ENCODE data around the gene IL19.

IL19 gene

GRCh38 chr1:206779638-206780037 is 9.1 kb downstream of the IL19 start:
- Mint-ChIP-seq H3K27ac (no peak overlapping the region), H3K4me1 (peaks cover 33% of the 10 kb centered on the region), H3K36me3 (peaks cover 7% of the 10 kb centered on the region), H3K4me3 (no peak overlapping the region), H3K9me3 (no peaks in the 10 kb centered on the region)
- DNase-seq (ENCODE audit: low spot score in 2 of 2) (no peak), ATAC-seq (no peak)

GRCh38 chr1:206782448-206782847 is 11.9 kb downstream of the IL19 start:
- peak; percentile 33 for ATAC-seq
- Mint-ChIP-seq H3K36me3 (peaks cover 22% of the 10 kb centered on the region), H3K27ac (no peak overlapping the region), H3K4me3 (peak overlapping the region; percentile 5), H3K9me3 (no peaks in the 10 kb centered on the region), H3K4me1 (peaks cover 59% of the 10 kb centered on the region)
- DNase-seq (ENCODE audit: low spot score in 2 of 2), result no peak

GRCh38 chr1:206783506-206783905 is 12.9 kb downstream of the IL19 start:
- DNase-seq (ENCODE audit: low spot score in 2 of 2) (no peak), ATAC-seq (no peak)
- Mint-ChIP-seq H3K36me3 (peaks cover 22% of the 10 kb centered on the region), H3K4me1 (peaks cover 68% of the 10 kb centered on the region), H3K4me3 (no peak overlapping the region), H3K27ac (no peak overlapping the region), H3K9me3 (no peaks in the 10 kb centered on the region)

GRCh38 chr1:206784471-206784903 is 13.9 kb downstream of the IL19 start:
- H3K9me3 Mint-ChIP-seq, result no peaks in the 10 kb centered on the region
- DNase-seq (ENCODE audit: low spot score in 2 of 2) (peak; percentile 55 to 90), ATAC-seq (peak; percentile 83)
- peak overlapping the region; percentile 67 for H3K4me3 Mint-ChIP-seq
- H3K27ac Mint-ChIP-seq, result peak overlapping the region; percentile 85
- peaks cover 22% of the 10 kb centered on the region for H3K36me3 Mint-ChIP-seq
- H3K4me1 Mint-ChIP-seq, result peaks cover 68% of the 10 kb centered on the region

GRCh38 chr1:206785182-206785765 is 14.7 kb downstream of the IL19 start:
- H3K36me3 Mint-ChIP-seq, result peaks cover 22% of the 10 kb centered on the region
- ATAC-seq (no peak), DNase-seq (ENCODE audit: low spot score in 2 of 2) (no peak)
- no peaks in the 10 kb centered on the region for H3K9me3 Mint-ChIP-seq
- H3K4me3 Mint-ChIP-seq, result peak overlapping the region; percentile 67
- peak overlapping the region; percentile 85 for H3K27ac Mint-ChIP-seq
- H3K4me1 Mint-ChIP-seq, result peaks cover 72% of the 10 kb centered on the region

GRCh38 chr1:206786212-206786886 is 15.8 kb downstream of the IL19 start:
- ATAC-seq (peak; percentile 87), DNase-seq (ENCODE audit: low spot score in 2 of 2) (peak in 1 of 2 donors; percentile 74)
- Mint-ChIP-seq H3K4me1 (peaks cover 80% of the 10 kb centered on the region), H3K27ac (no peak overlapping the region), H3K4me3 (peak overlapping the region; percentile 67), H3K9me3 (no peaks in the 10 kb centered on the region), H3K36me3 (peaks cover 22% of the 10 kb centered on the region)

- H3K27ac Mint-ChIP-seq, result no peak overlapping the region
- no peaks in the 10 kb centered on the region for H3K9me3 Mint-ChIP-seq
- H3K4me1 Mint-ChIP-seq, result peaks cover 80% of the 10 kb centered on the region
- peaks cover 26% of the 10 kb centered on the region for H3K36me3 Mint-ChIP-seq
- no peak overlapping the region for H3K4me3 Mint-ChIP-seq
- no peak for ATAC-seq
- no peak for DNase-seq (ENCODE audit: low spot score in 2 of 2)
These were observed 17.3 kb downstream of the IL19 start for GRCh38 chr1:206787891-206788290.

- DNase-seq (ENCODE audit: low spot score in 2 of 2) (no peak), ATAC-seq (no peak)
- Mint-ChIP-seq H3K9me3 (no peaks in the 10 kb centered on the region), H3K27ac (no peak overlapping the region), H3K4me1 (peaks cover 78% of the 10 kb centered on the region), H3K36me3 (peaks cover 26% of the 10 kb centered on the region), H3K4me3 (no peak overlapping the region)
These were observed 18.0 kb downstream of the IL19 start for GRCh38 chr1:206788487-206789050.

GRCh38 chr1:206790502-206791250 is 20.1 kb downstream of the IL19 start:
- Mint-ChIP-seq H3K27ac (no peak overlapping the region), H3K36me3 (peaks cover 12% of the 10 kb centered on the region), H3K9me3 (no peaks in the 10 kb centered on the region), H3K4me1 (peaks cover 71% of the 10 kb centered on the region), H3K4me3 (no peak overlapping the region)
- DNase-seq (ENCODE audit: low spot score in 2 of 2), result no peak
- ATAC-seq, result no peak

- peaks cover 4% of the 10 kb centered on the region for H3K36me3 Mint-ChIP-seq
- ATAC-seq (peak; percentile 67), DNase-seq (ENCODE audit: low spot score in 2 of 2) (no peak)
- H3K4me1 Mint-ChIP-seq, result peaks cover 54% of the 10 kb centered on the region
- no peak overlapping the region for H3K4me3 Mint-ChIP-seq
- no peaks in the 10 kb centered on the region for H3K9me3 Mint-ChIP-seq
- H3K27ac Mint-ChIP-seq, result no peak overlapping the region
These were observed 22.5 kb downstream of the IL19 start for GRCh38 chr1:206792939-206793607.

GRCh38 chr1:206793620-206794019 is 23.0 kb downstream of the IL19 start:
- H3K36me3 Mint-ChIP-seq, result peaks cover 7% of the 10 kb centered on the region
- no peaks in the 10 kb centered on the region for H3K9me3 Mint-ChIP-seq
- H3K27ac Mint-ChIP-seq, result peak overlapping the region; percentile 88
- ATAC-seq (peak; percentile 29), DNase-seq (ENCODE audit: low spot score in 2 of 2) (no peak)
- H3K4me1 Mint-ChIP-seq, result peaks cover 58% of the 10 kb centered on the region
- H3K4me3 Mint-ChIP-seq, result no peak overlapping the region

- peak; percentile 60 for ATAC-seq
- Mint-ChIP-seq H3K9me3 (no peaks in the 10 kb centered on the region), H3K27ac (peak overlapping the region; percentile 88), H3K4me1 (peaks cover 66% of the 10 kb centered on the region), H3K36me3 (peaks cover 10% of the 10 kb centered on the region), H3K4me3 (peak overlapping the region; percentile 43)
- DNase-seq (ENCODE audit: low spot score in 2 of 2), result no peak
These were observed 23.8 kb downstream of the IL19 start for GRCh38 chr1:206794294-206794908.

- Mint-ChIP-seq H3K4me1 (peaks cover 67% of the 10 kb centered on the region), H3K27ac (no peak overlapping the region), H3K4me3 (no peak overlapping the region), H3K9me3 (no peaks in the 10 kb centered on the region), H3K36me3 (peaks cover 10% of the 10 kb centered on the region)
- DNase-seq (ENCODE audit: low spot score in 2 of 2) (no peak), ATAC-seq (no peak)
These were observed 25.5 kb downstream of the IL19 start for GRCh38 chr1:206796116-206796515.

- H3K4me3 Mint-ChIP-seq, result no peak overlapping the region
- peaks cover 6% of the 10 kb centered on the region for H3K36me3 Mint-ChIP-seq
- no peaks in the 10 kb centered on the region for H3K9me3 Mint-ChIP-seq
- DNase-seq (ENCODE audit: low spot score in 2 of 2), result no peak
- peaks cover 67% of the 10 kb centered on the region for H3K4me1 Mint-ChIP-seq
- no peak overlapping the region for H3K27ac Mint-ChIP-seq
- ATAC-seq, result no peak
These were observed 26.4 kb downstream of the IL19 start for GRCh38 chr1:206796981-206797402.

Data from stimulated activated effector memory CD8-positive, alpha-beta T cell treated with anti-CD3 and anti-CD28 coated beads, Interleukin-12 subunit alpha, Interleukin-12 subunit beta, amount 100 ng/mL, for 72 hours (primary cell).